ENCODE results near the gene ROBO1.
"Not testable (repeated sequence)": the region's sequence is repeated elsewhere in the genome, so short reads cannot be mapped to it uniquely, and the experiment has no call there.

ROBO1 gene

GRCh38 chr3:78701537-78701936, 1066.3 kb downstream of the ROBO1 start:
- DNase-seq (ENCODE audit: low read depth in 2 of 2) = no peak

DNA sequence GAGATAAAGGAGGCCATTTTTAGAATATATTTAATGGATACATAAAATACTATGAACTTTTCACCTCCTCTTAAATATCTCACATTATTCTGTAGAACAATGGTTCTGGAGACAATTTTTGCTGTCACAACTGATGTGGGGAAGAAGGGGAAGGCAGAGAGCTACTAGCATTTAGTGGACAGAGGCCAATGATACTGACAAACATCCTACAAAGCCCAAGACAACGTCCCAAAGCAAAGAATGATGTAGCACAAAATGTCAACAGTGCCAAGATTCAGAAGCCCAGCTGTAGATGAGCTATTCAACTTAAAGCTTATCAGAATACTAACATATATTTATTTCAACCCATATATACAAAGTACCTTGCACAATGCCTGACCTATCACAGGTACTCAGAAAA, 1069.4 kb downstream of the ROBO1 start:
- DNase-seq (ENCODE audit: low read depth in 2 of 2) = no peak

- DNase-seq (ENCODE audit: low read depth in 2 of 2) = no peak
Measured at GRCh38 chr3:78697426-78697825, 1070.4 kb downstream of the ROBO1 start.

DNA sequence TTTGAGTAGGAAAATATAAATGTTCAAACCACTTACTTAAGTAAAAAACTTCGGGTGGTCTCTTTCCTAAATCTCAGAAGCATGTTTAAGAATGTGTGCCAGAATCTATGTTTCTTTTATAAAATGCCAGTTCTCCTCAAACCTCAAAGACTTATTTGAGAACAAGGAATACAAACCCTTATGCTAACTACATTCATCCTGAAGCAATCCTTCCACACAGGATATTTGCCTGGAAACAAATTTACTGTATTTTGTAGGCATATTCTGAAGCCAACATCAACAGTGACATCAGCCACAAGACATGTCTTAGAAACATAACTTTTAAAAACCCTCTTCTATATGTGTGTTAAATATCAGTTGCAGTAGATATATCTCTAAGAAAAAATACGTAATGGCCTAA, 1077.0 kb downstream of the ROBO1 start:
- DNase-seq (ENCODE audit: low read depth in 2 of 2) = no peak

GRCh38 chr3:78689378-78689777, 1078.4 kb downstream of the ROBO1 start:
- no peak for DNase-seq (ENCODE audit: low read depth in 2 of 2)

GRCh38 chr3:78687520-78687919, 1080.3 kb downstream of the ROBO1 start:
- no peak for DNase-seq (ENCODE audit: low read depth in 2 of 2)

- DNase-seq (ENCODE audit: low read depth in 2 of 2) = no peak
Measured at GRCh38 chr3:78683284-78683683, 1084.5 kb downstream of the ROBO1 start.

DNA sequence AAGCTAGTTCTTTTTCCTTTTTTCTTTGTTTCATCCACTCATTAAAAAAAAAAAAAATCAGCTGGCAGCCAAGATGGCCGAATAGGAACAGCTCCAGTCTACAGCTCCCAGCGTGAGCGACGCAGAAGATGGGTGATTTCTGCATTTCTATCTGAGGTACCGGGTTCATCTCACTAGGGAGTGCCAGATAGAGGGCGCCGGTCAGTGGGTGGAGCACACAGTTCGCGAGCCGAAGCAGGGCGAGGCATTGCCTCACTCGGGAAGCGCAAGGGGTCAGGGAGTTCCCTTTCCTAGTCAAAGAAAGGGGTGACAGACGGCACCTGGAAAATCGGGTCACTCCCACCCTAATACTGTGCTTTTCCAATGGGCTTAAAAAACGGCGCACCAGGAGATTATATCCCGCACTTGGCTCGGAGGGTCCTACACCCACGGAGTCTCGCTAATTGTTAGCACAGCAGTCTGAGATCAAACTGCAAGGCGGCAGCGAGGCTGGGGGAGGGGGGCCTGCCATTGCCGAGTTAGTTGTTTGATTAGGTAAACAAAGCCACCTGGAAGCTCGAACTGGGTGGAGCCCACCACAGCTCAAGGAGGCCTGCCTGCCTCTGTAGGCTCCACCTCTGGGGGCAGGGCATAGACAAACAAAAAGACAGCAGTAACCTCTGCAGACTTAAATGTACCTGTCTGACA, 1092.5 kb downstream of the ROBO1 start:
- not testable (repeated sequence) for DNase-seq (ENCODE audit: low read depth in 2 of 2)

- DNase-seq (ENCODE audit: low read depth in 2 of 2) = no peak
Measured at GRCh38 chr3:78670746-78671145, 1097.1 kb downstream of the ROBO1 start.

DNA sequence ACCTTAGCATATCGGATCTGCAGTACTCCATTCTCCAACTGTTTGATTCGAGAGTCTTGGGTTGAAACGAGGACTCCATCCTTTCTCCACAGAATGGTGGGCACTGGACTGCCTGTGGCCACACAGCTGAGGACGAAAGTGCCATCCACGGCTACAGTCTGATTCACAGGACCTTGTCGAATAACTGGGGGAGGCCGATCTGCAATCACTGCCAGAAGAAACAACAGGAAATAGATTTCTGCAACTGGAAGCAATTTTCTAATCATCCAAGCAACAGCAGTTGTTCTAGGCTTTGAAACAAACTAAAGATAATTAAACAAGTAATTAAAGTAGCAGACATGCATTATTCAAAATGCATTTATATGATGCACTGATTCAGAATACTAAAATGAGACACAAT, 1097.7 kb downstream of the ROBO1 start:
- no peak for DNase-seq (ENCODE audit: low read depth in 2 of 2)

DNA sequence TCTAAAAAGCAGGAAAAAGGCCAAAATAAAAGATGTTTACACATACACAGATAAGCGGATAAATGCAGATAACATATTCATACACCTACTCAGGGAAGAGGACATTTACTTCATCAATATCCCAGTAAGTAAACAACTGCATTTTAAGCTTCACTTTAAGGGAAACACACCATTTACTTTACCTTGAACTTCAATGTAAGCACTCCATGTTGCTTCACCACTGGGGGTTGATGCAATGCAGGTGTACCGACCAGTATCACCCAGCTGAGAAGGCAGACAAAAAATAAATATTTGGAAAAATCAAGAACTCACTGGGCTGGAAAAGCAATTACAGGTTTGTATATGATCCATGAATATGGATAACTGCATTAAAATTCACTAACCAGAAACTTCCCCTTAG, 1099.5 kb downstream of the ROBO1 start:
- no peak for DNase-seq (ENCODE audit: low read depth in 2 of 2)

DNA sequence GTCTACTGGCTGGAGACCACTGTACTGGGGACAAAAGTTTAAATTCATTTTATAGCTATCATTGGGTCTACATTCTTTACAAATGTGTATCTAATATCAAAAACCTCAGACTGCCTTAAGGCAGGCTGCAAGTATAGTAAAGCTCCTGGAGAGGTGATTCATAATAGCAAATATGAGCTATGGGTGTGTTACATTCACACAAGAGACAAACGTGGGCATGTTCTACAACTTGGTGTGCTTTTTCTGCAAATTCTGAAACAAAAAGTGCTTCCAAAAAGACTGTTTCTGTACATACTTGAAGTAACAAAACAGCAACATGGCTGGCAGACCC, 1101.4 kb downstream of the ROBO1 start:
- no peak for DNase-seq (ENCODE audit: low read depth in 2 of 2)

- DNase-seq (ENCODE audit: low read depth in 2 of 2) = no peak
Measured at GRCh38 chr3:78665776-78666469, 1101.9 kb downstream of the ROBO1 start.

GRCh38 chr3:78665101-78665500, 1102.7 kb downstream of the ROBO1 start:
- DNase-seq (ENCODE audit: low read depth in 2 of 2) = no peak

DNA sequence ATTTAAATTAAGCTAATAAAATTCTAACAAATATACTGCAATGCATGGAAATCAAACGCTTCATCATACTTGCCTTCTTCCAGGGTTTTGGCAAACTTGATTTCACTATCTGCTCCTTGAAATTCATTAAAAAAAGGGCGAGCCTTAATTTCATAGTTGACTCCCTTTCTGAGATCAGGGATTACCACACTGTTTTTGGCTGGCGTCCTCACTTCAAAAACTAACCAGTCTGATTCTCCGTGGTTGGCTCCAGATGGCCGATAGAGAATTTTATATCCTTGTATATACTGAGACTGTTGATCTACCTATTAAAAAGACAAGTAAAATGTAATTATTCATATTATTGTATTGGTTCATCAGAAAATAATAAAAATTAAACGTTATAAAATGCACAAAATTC, 1106.8 kb downstream of the ROBO1 start:
- no peak for DNase-seq (ENCODE audit: low read depth in 2 of 2)

DNA sequence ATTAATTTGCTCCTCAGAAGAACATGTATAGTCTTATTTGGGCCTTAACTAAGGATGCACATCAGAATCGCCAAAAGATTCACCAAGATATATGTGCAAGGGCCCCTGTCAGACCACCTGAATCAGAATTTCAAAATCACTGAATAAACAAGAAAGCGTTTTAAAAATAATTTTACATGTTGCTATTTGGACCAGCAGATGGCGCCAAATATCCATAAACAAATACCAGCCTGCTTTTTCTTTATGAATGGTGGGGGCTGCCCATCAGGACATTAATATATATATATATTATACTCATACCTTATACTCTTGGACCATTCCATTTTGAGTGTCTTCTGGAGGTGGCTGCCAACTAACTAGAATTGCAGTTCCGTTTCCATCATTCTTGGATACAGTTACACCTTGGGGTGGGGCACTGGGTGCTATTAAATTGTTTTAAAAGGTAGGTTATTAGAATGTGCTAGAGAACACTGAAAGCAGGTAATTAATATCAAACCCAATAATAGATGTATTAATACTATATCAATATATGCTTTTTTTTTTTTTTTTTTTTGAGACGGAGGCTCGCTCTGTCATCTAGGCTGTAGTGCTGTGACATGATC, 1108.3 kb downstream of the ROBO1 start:
- no peak for DNase-seq (ENCODE audit: low read depth in 2 of 2)

- DNase-seq (ENCODE audit: low read depth in 2 of 2) = no peak
Measured at GRCh38 chr3:78647726-78648125, 1120.1 kb downstream of the ROBO1 start.

GRCh38 chr3:78645628-78646310, 1122.0 kb downstream of the ROBO1 start:
- DNase-seq (ENCODE audit: low read depth in 2 of 2) = no peak

DNA sequence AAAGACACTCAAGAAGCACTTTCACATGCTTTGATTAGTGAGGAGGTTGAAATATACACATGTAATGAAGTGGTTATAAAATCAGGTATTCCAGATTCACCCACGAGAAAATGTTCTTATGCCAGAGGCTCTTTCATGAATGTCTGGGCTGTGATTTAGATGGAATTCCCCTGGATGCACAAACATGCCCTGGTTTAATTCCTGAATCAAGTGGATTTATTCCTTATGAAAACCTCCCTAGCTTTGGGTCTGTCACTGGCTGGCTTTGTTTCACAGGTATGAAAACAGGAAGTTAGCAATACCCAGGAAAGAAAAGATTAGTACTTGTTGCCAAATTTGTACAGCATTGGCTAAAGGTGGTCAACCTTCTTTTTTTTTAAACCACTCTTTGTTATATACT, 1123.0 kb downstream of the ROBO1 start:
- DNase-seq (ENCODE audit: low read depth in 2 of 2) = no peak

GRCh38 chr3:78642226-78643035, 1125.4 kb downstream of the ROBO1 start:
- DNase-seq (ENCODE audit: low read depth in 2 of 2) = no peak

DNA sequence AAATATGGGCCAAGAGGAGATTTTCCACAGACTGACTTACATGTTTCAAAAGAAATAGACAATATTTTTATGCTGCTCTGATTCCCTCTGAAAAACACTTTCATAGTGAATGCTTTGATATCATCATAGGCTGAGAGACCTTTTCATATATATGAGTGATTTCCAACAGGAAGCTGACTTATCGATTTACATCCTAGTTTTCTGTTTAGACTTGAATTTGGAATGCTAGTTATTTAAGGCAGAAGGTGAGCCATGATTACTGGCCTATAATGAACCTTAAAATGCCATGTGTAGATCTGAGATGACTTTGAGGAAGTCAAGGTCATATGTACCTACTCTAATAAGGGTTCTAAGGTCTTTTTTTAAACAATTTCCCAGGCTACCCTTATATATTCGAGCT, 1126.1 kb downstream of the ROBO1 start:
- DNase-seq (ENCODE audit: low read depth in 2 of 2) = no peak

DNA sequence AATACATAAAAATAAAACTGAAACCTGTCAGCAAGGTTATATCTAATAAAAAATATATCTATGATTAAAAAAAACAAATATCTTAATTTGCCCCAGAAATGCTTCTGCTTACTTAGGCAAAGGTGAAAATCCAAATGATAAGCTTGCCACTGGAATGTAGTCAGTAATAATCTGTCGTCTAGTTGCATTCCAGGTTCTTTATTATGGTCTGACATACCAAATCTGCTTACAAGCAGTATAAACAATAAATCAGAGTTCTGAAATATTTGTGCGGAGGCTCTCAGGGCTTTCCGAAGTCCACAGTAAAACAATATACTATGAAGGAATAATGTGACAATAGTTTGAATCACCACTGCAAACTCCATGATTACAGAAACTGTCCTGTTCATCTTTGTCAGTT, 1133.5 kb downstream of the ROBO1 start:
- DNase-seq (ENCODE audit: low read depth in 2 of 2) = no peak
